NCI-H1436 treated with DMSO at 0.1 percent for 48 hours (cell line): Measurements from ENCODE around the gene SLC35E1.
"Not testable (repeated sequence)": the region's sequence is repeated elsewhere in the genome, so short reads cannot be mapped to it uniquely, and the experiment has no call there.

ENCODE experiments used
- DNase-seq: peaks from one replicate; lab custom pipeline; 2025; lab: John Stamatoyannopoulos, UW

The SLC35E1 gene

DNA sequence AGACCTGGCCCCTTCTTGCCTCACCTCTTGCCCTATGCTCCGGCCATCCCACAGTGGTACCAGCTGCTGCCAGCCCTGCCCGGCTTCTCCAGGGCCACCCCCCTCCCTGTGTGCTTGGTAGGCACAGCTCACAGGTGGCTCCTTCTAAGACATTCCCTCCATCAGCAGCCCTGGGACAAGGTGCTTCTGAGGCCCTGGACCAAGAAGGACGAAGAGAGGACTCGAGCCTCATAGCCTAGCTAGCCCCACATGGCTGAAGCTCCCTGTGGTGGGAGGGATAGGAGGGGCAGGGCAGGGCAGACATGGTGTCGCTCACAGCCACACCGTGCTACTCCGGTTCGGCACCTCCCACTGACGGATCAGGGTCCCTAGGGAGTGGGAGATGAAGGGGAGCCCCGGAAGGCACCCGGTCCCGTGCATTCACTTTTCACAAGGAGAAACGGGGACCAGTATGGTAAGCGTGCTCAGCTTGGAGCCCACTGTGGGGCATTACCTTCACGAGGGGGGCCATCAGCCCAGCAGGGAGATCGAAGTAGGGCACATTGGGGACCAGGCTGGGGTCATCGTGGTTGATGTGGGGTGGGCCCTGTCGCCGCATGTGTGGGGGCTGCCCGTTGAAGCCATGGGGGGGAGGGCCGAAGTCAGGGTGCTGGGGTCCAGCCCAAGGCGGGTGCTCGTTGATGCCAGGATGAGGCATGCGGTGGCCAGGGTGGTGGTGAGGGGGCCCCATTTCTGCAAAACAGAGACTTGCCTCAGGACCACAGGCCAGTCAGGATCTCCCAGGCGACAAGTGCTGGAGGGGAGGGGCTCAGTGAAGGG lies 49.4 kb downstream of the SLC35E1 start:
- DNase-seq = no peak

DNA sequence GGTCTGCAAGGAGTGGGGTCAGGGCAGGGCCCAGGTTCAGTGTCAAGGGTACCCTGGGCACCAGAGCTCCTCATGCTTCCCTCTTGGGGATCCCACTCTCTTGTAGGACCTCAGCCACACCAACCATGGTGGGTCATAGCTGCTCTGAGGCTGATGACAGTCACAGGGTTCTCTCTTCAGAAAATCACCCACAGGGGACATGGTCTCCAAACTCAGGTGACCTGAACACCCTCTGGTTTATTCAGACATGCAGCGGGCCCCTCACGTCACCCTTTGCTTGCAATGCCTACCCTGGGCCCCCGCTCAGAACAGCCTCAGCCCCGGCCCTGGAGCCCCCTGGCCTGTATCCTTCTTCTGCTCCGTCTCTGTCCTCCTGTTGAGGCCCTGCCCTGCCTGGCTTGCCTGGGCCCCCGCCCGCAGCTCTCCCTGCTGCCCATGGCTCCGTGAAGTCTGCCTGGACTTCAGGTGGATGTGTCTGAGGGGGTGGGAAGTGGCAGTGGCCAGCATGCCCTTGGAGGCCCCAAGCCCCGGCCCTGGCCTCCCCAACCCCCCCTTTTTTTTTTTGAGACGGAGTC lies 50.4 kb downstream of the SLC35E1 start:
- DNase-seq = no peak

DNA sequence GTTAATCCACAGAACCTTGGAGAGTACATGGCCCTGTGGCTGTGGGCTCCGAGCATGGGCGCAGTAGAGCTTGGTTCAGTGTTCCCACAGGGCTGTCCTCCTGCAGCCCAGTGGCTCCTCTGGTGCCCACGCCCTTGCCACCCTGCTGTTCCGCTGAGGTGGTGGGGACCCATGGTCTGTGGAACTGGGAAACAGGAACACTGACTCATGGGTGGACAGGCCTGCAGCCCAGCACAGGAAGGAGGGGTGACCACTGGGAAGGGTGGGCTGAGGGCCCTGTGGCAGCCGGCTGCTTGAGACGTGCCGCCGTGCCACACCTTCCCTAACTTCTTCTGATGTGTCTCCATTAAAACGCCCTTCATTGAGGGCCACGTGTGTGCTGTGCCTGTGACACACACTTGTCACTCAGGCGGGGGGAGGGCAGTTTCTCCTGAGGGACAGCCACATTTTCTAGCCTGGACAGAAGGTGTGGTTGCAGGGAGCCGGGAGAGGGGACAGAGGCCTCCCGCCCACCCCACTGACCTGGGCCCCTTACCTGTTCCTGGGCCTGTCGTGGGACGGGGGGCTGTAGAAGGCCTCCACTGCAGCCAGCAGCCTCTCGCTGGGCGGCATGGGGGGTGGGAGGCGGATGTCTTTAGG lies 51.1 kb downstream of the SLC35E1 start:
- no peak for DNase-seq

DNA sequence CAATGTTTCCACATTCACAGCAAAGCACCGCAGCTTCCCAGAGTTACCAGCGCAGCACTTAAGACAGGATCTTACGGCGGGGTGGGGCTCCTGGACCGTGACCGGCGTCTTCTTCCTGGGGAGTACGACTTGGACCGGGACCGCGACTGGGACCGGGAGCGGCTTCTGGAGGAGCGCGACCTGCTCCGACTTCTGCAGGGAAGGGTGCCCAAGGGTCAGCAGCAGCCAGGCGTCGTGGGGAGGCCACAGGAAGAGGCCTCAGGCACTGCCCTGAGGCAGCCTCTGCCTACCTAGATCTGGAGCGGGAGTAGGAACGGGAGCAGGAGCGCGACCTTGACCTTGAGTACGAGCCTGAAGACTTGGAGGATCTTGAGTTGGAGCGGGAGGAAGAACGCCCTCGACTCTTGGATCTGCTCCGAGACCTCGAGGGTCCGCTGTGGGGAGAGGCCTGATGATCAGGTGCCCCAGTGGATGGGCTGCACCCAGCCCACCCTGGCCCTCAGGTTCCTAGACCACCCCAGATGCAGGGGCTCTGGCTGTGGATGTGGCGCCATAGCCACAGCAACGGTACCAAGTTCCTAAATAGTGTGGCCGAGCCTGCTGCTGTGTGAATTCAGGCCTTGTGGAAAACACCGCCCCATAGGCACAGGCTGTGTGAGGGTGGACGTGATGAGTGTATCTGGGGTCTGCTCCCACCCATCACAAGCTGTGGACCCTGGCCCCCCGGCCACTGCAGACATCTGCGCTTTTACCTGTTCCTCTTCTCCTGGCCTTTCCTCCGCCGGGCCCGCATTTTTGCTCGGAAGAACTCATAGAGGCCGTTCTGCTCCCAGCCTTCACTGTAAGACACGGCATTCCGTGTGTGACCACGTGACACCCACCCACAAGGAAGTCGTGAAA lies 51.9 kb downstream of the SLC35E1 start:
- no peak for DNase-seq

DNA sequence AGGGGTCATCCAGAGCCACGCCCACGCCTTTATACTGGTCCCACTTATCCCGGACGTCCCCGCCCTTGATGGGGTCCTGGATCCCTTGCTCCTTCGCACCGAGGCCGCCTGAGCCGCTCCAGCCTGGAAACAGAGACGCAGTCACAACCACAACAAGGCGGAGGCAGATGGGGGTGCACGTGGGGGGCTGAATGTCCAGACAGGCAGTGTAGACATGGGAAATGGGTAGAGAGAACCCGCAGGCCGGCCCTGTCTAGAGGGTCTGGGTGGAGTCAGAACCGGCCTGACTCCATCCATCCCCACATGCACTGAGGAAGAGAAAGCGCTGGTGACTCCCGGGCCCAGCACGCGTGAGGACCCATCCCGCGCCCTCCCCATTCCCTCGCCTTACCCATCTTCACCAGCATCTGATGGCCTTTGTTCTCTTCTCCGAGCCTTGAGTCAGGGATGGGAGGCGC lies 53.0 kb downstream of the SLC35E1 start:
- DNase-seq = no peak

DNA sequence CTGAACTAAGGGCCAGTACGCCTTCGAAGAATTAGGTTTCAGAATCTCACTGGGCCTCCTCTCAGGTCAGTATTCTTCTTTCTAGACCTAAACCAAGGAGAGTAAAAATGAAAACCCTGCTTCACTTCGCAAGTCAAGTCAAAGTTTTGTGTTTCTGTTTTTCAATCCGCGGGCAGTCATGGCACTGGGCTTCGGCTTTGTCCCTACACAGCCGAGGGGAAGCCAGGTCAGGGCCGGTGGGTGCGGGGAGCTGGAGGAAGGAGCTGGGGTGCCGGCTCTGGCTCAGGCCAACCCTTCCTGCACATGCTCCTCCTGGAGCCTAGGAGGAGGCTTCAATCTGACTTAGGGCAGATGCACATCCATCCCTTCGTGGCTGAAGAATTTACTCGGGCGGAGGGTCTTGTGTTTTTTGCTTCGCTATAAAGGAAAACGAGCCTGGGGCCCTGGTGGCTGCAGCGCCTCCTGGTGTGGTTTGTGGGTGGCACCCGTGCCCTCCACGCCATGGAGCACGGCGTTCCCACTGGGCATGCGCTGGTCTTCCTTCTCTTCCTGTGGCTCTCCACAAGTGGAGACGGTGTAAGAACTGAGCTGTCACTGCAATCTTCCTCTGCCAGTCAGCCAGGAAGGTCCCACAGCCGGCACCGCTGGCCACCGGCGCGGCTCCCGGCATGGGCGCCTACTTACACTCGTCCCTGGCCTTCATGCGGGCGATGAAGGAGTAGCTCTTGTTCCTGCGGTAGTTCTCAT lies 53.6 kb downstream of the SLC35E1 start:
- DNase-seq = no peak

DNA sequence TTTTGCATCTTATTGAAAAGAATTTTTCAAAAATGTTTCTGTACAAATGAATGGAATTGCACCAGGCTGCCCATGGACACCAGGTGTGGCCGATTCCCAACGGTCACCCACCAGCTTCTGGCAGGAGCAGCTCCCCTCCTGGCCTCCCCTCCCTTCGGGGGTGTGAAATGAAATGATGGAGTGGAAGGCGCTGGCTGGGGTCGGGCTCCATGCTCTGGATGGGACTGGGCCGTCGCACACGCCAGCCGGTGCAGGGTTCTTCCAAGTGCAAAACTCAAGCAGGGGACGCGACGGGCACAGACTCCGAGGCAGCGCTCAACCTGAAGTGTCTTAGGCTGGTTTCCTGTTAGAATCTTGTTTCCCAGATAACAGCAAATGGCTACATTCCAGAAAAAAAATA lies 54.2 kb downstream of the SLC35E1 start:
- no peak for DNase-seq

DNA sequence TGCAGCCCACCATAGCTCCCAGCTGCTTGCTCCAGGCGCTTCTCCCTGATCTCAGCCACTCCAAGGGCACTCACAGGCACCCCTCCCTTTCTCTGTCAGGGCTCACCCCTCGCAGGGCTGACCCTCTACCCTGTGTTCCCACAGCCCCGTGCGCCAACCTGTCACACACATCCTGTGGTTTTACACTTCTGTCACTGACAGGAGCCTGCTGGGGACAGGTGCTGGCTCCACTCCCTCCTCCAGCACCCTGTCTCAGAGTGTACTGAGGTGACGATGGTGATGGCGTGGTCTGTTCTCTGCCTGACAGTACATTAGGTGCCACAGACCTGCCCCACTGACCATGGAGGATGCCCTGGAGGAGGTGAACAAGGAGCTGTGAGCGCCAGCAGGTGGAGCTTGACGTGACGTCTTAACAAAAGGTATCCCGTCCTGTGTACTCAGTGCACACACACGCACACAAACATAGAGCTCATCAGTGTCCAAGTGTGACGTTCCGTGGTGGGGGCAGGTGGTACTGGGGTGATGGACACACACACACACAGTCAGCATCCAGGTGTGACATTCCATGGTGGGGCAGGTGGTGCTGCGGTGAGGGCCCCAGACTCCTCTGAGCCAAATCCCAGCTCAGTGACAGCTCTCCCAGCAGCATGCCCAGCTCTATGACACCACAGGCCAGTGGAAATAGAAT lies 55.1 kb downstream of the SLC35E1 start:
- no peak for DNase-seq

DNA sequence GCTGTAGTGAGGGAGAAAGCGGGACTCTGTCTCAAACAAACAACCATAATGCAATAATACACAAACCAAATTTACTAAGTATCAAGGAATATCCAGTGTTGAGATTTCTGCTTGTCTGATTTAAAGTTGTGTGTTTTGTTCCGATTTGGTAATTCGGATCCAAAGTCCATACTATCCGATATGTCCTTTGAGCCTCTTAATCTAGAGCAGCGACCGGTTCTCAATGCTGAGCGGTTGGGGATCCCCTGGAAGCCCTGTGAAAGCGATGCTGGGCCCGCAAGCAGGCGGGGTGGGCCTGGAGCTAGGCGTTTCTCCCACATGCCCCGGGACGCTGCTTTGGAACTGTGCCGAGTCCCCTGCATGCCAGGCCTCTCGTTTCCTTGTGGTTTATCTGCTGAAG lies 55.8 kb downstream of the SLC35E1 start:
- no peak for DNase-seq

DNA sequence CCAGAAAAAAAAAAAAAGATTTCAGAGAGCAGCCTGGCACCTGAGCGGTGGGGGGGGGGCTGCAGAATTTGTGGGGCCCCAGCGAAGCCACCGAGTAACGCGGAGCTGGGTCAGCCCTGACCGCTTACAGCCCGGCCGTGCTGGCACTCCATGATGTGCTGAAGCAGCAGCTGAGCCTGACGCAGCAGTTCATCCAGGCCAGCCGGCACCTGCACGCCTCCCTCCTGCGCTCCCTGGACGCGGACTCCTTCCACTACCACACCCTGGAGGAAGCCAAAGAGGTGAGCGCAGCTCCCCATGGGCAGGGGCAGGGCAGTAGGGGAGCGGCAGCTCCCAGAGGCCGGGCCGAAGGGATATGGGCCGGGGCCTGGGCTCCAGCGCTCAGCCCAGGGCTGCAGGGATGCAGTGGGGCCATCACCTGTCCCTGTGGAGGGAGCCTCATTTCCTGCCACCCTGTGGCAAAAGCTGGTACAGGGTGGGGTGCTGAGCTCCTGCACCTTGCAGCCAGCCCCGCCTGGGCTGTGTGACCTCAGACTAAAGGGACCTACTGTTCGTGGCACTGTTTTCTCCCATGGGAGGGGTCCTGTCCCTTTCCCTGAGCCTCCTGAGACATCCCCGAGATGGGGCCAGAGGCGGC lies 57.7 kb downstream of the SLC35E1 start:
- no peak for DNase-seq

DNA sequence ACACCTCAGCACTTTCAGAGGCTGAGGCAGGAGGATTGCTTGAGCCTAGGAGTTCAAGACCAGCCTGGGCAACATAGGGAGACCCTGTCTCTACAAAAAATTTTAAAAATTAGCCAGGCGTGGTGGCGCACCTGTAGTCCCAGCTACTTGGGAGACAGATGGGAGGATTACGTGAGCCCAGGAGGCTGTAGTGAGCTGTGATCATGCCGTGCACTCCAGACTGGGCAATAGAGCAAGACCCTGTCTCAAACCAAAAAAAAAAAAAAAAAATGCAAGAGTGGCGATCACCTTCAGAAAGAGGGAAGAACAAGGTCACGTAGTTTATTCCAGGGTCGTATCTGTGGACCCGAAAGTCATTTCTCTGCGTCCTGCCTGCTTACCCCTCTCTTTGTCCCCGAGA lies 59.6 kb downstream of the SLC35E1 start:
- DNase-seq = not testable (repeated sequence)

DNA sequence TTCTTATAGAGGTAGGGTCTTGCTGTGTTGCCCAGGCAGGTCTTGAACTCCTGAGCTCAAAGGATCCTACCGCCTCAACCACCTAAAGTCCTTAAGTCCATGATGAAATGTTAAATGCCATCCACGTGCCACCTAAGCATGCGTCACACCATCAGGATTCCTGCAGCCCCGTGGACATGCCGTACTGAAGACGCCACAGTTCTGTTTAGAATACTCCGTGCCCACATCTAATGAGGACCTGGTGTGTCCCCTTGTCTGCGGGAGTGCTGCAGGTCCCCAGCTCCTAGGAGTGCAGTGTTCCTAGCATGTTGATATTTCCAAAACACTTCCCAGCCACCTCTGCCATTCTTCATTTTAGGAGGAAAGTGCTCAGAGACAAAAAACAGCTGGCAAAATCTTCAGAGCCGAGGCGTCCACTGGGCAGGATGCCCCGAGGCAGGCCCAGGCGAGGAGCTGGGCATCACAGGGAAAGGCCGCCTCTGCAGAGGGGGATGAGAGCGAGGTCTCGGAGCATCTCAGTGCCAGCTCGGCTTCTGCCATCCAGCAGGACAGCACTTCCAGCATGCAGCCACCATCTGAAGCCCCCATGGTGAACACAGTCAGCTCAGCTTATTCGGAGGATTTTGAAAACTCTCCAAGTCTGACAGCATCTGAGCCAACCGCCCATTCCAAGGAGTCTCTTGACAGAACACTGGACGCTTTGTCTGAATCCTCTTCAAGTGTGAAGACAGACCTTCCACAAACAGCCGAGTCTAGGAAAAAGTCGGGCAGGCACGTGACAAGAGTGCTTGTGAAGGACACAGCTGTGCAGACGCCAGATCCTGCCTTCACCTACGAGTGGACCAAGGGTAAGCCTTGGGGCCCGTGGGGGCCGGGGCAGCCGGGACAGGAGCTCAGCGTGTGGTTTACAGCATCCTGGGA lies 62.8 kb downstream of the SLC35E1 start:
- DNase-seq = no peak

DNA sequence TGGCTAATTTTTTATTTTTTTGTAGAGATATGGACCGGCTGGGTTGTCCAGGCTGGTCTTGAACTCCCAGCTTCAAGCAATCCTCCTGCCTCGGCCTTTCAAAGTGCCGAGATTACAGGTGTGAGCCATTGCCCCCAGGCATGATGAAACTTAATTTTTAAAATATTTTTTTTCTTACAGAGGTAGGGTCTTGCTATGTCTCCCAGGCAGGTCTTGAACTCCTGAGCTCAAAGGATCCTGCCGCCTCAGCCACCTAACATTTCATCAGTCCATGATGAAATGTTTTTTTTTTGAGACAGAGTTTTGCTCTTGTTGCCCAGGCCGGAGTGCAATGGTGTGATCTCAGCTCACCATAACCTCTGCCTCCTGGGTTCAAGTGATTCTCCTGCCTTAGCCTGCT lies 63.7 kb downstream of the SLC35E1 start:
- DNase-seq = no peak

DNA sequence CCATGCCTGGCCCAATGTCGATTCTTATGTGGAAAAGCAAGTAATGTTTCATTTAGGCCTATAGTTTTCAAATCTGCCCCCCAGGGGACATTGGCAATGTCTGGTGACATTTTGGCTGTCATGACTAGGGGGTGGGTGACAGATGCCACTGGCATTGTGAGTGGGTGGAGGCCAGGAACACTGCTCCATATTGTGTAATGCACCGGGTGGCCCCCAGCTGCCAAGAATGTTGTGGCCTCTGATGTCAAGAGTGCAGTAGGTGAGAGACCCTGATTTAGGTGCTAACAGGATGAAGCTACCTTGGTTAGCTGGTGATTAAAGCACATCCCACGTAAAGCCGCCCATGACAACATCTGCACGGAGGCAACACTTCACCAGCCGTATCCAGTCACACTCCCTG lies 65.3 kb downstream of the SLC35E1 start:
- DNase-seq = no peak

DNA sequence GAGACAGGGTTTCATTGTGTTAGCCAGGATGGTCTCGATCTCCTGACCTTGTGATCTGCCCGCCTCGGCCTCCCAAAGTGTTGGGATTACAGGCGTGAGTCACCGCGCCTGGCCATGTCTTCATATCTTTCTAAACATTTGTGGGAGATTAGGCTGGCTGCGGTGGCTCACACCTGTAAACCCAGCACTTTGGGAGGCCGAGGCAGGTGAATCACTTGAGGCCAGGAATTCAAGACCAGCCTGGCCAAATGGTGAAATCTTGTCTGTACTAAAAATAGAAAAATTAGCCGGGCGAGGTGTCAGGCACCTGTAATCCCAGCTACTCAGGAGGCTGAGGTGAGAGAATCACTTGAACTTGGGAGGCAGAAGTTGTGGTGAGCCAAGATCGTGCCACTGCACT lies 66.1 kb downstream of the SLC35E1 start:
- not testable (repeated sequence) for DNase-seq

DNA sequence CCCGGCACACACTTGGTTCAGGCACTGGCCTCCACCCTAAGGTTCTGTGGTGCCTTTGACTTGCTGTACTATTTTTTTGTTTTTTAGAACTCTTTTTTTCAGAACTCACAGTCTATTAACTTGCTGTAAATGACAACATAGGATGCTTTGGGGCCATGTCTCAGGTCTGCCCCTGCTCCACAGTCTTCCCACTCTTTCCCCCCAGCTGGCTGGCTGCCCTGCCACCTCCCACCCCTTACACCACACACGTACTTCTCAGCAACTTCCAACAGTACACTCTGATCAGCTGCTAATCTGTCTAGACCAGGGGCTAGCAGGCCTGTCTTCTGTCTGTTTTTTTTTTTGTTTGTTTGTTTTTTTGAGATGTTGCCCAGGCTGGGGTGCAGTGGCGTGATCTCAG lies 67.9 kb downstream of the SLC35E1 start:
- no peak for DNase-seq
